Fibroblast of skin of right quadriceps (primary cell): Measurements from ENCODE around the gene LIMS1.
"Not testable (repeated sequence)": the region's sequence is repeated elsewhere in the genome, so short reads cannot be mapped to it uniquely, and the experiment has no call there.

ENCODE experiments used
- DNase-seq: peaks from one replicate; pipeline ENCODE4 v3.0.0-alpha.2; 2013

Gene LIMS1

GRCh38 chr2:108533832-108534583 lies at the start of gene LIMS1:
LIMS1 (plus strand) TSS chr2:108534470; CDS start chr2:108534563, 93 bp downstream.
- DNase-seq, result peak; percentile 89

GRCh38 chr2:108485253-108485652 lies 49.0 kb upstream of the LIMS1 start:
- DNase-seq, result no peak

GRCh38 chr2:108490506-108491122 lies 43.7 kb upstream of the LIMS1 start:
- no peak for DNase-seq

GRCh38 chr2:108491848-108492247 lies 42.4 kb upstream of the LIMS1 start:
- no peak for DNase-seq

- peak; percentile 87 for DNase-seq
Measured at GRCh38 chr2:108492364-108492763, 41.9 kb upstream of the LIMS1 start.

GRCh38 chr2:108496167-108496566 lies 38.1 kb upstream of the LIMS1 start:
- not testable (repeated sequence) for DNase-seq

- not testable (repeated sequence) for DNase-seq
Measured at GRCh38 chr2:108507620-108508019, 26.6 kb upstream of the LIMS1 start.

- DNase-seq, result not testable (repeated sequence)
Measured at GRCh38 chr2:108512431-108512830, 21.8 kb upstream of the LIMS1 start.

- not testable (repeated sequence) for DNase-seq
Measured at GRCh38 chr2:108514478-108514877, 19.8 kb upstream of the LIMS1 start.

- not testable (repeated sequence) for DNase-seq
Measured at GRCh38 chr2:108524688-108525087, 9.6 kb upstream of the LIMS1 start.

- DNase-seq, result not testable (repeated sequence)
Measured at GRCh38 chr2:108525258-108525657, 9.0 kb upstream of the LIMS1 start.

GRCh38 chr2:108531674-108532055 lies 2.6 kb upstream of the LIMS1 start:
- no peak for DNase-seq

GRCh38 chr2:108534584-108535356 lies 500 bp downstream of the LIMS1 start:
- DNase-seq, result peak; percentile 41

- peak; percentile 37 for DNase-seq
Measured at GRCh38 chr2:108535357-108535631, 1.0 kb downstream of the LIMS1 start.

GRCh38 chr2:108536133-108536780 lies 2.0 kb downstream of the LIMS1 start:
- peak; percentile 49 for DNase-seq

- DNase-seq, result no peak
Measured at GRCh38 chr2:108536911-108537310, 2.6 kb downstream of the LIMS1 start.

- no peak for DNase-seq
Measured at GRCh38 chr2:108538000-108538625, 3.8 kb downstream of the LIMS1 start.

GRCh38 chr2:108541451-108541850 lies 7.2 kb downstream of the LIMS1 start:
- no peak for DNase-seq

GRCh38 chr2:108542071-108542470 lies 7.8 kb downstream of the LIMS1 start:
- peak; percentile 79 for DNase-seq

GRCh38 chr2:108547606-108548005 lies 13.3 kb downstream of the LIMS1 start:
- no peak for DNase-seq

- peak; percentile 78 for DNase-seq
Measured at GRCh38 chr2:108548208-108549003, 14.1 kb downstream of the LIMS1 start.

GRCh38 chr2:108552566-108552965 lies 18.3 kb downstream of the LIMS1 start:
- DNase-seq, result no peak
